Esophagus muscularis mucosa (tissue), 4 donors: ENCODE results near the gene C1QTNF7. TPM values are rescaled to one million over a fixed set of nuclear protein-coding genes. Genes with fewer than 3 reads are reported as not detected.

Source experiments
- DNase-seq: peaks from one replicate; pipeline ENCODE4 v3.0.0-alpha.2; 2017; ENCODE audit errors: extremely low spot score
- H3K27ac ChIP-seq, 4 donors: fragments of 200-600 bp; sonication (generic); replicated peaks in 1 of 4; 1 replicate in 3 of 4; 2 replicates in 1 of 4; pipeline ENCODE4 v1.5.1; 2016 to 2019; ENCODE audit warnings: mild to moderate bottlenecking in 1 of 4
- H3K27me3 ChIP-seq, 4 donors: fragments of 200-600 bp; sonication (generic); one replicate each; pipeline versions ENCODE4 v1.5.1 to v1.6.0; 2016 to 2019
- H3K36me3 ChIP-seq, 4 donors: fragments of 200-600 bp; sonication (generic); one replicate each; pipeline ENCODE4 v1.5.1; 2016 to 2019
- H3K4me1 ChIP-seq, 4 donors: fragments of 200-600 bp; sonication (generic); one replicate each; pipeline ENCODE4 v1.5.1; 2016 to 2019
- H3K4me3 ChIP-seq, 4 donors: fragments of 200-600 bp; sonication (generic); 1 replicate in 2 of 4; 2 replicates in 2 of 4; pipeline ENCODE4 v1.5.1; 2016 to 2019; ENCODE audit warnings: mild to moderate bottlenecking in 4 of 4, moderate library complexity in 1 of 4
- H3K9me3 ChIP-seq, 4 donors: fragments of 200-600 bp; sonication (generic); 1 replicate in 3 of 4; 2 replicates in 1 of 4; pipeline ENCODE4 v1.5.1; 2016 to 2019
- CTCF ChIP-seq, 3 experiments: fragments of 200-600 bp in 2 of 3; fragments of 450-650 bp in 1 of 3; sonication (generic) in 2 of 3; IDR thresholded peaks; one replicate each; pipeline ENCODE4 v1.5.1; 2017 to 2019; ENCODE audit warnings: antibody characterized with exemption in 3 of 3, mild to moderate bottlenecking in 2 of 3, moderate library complexity in 1 of 3
- EP300 ChIP-seq: sonication (generic); formaldehyde crosslinking; IDR thresholded peaks from one replicate; pipeline ENCODE4 v1.6.1; 2017; ENCODE audit warnings: antibody characterized with exemption
- POLR2A ChIP-seq: fragments of 450-650 bp; IDR thresholded peaks from one replicate; pipeline ENCODE4 v1.6.1; 2017; ENCODE audit warnings: antibody characterized with exemption, moderate library complexity, mild to moderate bottlenecking, low read depth
- POLR2AphosphoS5 ChIP-seq, 2 donors: sonication (generic); formaldehyde crosslinking; IDR thresholded peaks; one replicate each; pipeline ENCODE4 v1.6.1; 2017; ENCODE audit warnings: antibody characterized with exemption in 2 of 2
- WGBS: methylation state at CpG from one replicate; pipeline ENCODE4 v1.1.5; 2018; 5-methylcytosine and 5-hydroxymethylcytosine counted together
- intact Hi-C: fragments of 100-400 bp; cut with DNase I; formaldehyde crosslinking; loops from one replicate; pipeline ENCODE4 v1.15.1; 2023
- total RNA-seq, 4 donors: library from RNA; depleted of rRNA; stranded (reverse); fragments of >200 nt; gene quantifications; one replicate each; pipeline versions ENCODE4 v1.1.0 to v1.2.1, GENCODE V29; 2016

Gene C1QTNF7
- total RNA-seq, 4 donors from 2014 or later, result 15.7 to 41.9 (median 26.0) TPM

DNA sequence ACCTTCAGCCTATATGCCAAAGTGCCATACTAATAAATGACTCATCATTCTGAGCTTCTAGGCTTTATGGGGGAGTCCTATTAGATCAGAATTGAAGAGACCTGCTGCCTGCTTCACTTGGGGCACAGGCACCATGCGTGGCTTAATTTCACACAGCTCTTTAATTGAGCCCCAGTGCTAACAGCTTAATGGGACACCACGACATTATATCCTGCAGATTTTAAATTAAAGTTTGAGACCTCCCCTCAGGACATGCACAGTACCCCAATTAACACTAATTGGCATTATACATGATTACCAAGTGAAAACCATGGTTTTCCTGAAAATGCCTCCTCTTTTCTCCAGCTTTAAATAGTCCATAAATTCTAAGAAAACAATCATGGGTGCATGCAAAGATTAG is 6.8 kb downstream of the C1QTNF7 start:
- Histone ChIP-seq H3K4me3 (no peak overlapping the region), H3K4me1 (peaks cover 0 to 26% (median 19%) of the 10 kb centered on the region in 4 donors), H3K9me3 (no peaks in the 10 kb centered on the region), H3K27ac (no peak overlapping the region), H3K27me3 (no peaks in the 10 kb centered on the region), H3K36me3 (no peaks in the 10 kb centered on the region)
- peak; percentile 39 for DNase-seq
- TF ChIP-seq CTCF (IDR thresholded peaks at IDR 0.05), result no peak
- TF ChIP-seq POLR2AphosphoS5 (IDR thresholded peaks at IDR 0.05), result no peak
- no peak for TF ChIP-seq POLR2A
- no peak for TF ChIP-seq EP300
- intact Hi-C loops, result no loop called here
- 93% methylated on average over 2 of the region's 2 CpGs for WGBS

DNA sequence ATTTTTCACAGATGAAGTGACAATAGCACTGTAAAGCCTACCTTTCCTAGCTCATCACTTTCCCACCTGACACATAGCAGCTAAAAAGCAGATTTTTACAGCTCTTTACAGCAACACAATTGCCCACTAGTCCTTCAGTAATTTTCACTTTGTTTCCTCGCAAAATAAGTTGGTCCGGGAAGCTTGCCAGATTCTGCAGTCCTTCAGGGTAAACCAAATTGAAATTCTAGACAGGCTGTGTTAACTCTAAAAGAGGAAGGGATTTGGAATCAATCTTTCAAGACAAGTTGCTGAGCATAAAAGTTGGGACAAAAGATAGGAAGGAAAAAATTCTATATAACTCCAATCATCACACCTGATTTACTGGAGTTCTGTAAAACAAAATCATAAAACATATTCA is 8.7 kb downstream of the C1QTNF7 start:
- intact Hi-C loops, result no loop called here
- no peak overlapping the region for H3K27ac ChIP-seq
- TF ChIP-seq CTCF (IDR thresholded peaks at IDR 0.05) (no peak), POLR2A (no peak), POLR2AphosphoS5 (IDR thresholded peaks at IDR 0.05) (no peak), EP300 (no peak)
- WGBS, result 9% methylated on average over 2 of the region's 2 CpGs
- H3K9me3 ChIP-seq, result no peaks in the 10 kb centered on the region
- no peaks in the 10 kb centered on the region for H3K27me3 ChIP-seq
- no peak overlapping the region for H3K4me3 ChIP-seq
- H3K4me1 ChIP-seq, result peaks cover 0 to 26% (median 19%) of the 10 kb centered on the region in 4 donors
- peak; percentile 74 for DNase-seq
- H3K36me3 ChIP-seq, result no peaks in the 10 kb centered on the region

DNA sequence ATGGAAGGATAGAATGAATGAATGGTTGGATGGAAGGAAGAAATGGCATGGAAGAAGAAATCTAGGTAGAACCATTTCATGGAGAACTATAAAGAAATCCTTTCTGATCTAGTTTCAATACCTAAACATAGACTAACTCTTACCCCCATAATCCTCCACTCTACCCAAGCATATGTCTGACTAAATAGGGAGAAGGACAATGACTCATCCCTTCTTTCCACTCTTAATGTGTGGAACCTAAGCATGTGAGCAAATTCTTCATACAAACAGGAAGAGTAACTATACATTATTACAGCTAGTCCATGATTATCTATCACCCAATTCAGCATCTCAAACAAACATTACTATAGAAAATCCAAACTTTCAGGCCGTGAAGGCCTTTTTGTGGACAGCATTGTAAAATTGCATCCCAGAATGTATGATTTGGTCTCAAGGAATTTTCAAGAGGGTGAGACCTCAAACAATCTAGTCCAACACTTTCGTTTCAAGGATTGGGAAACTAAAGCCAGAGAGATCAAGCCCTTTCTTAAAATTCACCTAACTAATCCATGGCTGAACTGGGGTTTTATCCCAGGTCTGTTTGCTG is 11.2 kb downstream of the C1QTNF7 start:
- Histone ChIP-seq H3K27me3 (no peaks in the 10 kb centered on the region), H3K9me3 (no peaks in the 10 kb centered on the region), H3K4me3 (no peak overlapping the region), H3K36me3 (no peaks in the 10 kb centered on the region), H3K27ac (no peak overlapping the region), H3K4me1 (peaks cover 0 to 20% (median 16%) of the 10 kb centered on the region in 4 donors)
- TF ChIP-seq CTCF (IDR thresholded peaks at IDR 0.05), result no peak
- TF ChIP-seq POLR2A, result no peak
- TF ChIP-seq POLR2AphosphoS5 (IDR thresholded peaks at IDR 0.05), result no peak
- no peak for TF ChIP-seq EP300
- intact Hi-C loops, result no loop called here
- 78% methylated on average over 2 of the region's 2 CpGs for WGBS
- peak; percentile 29 for DNase-seq

GRCh38 chr4:15443371-15444160 is 15.7 kb downstream of the C1QTNF7 start:
- 64% methylated on average over 2 of the region's 2 CpGs for WGBS

More at GRCh38 chr4:15443371-15444160, 15.7 kb downstream of the C1QTNF7 start:
- no peak overlapping the region for H3K4me3 ChIP-seq
- no peaks in the 10 kb centered on the region for H3K4me1 ChIP-seq
- no peaks in the 10 kb centered on the region for H3K9me3 ChIP-seq
- intact Hi-C loops, result no loop called here
- H3K27me3 ChIP-seq, result no peaks in the 10 kb centered on the region
- DNase-seq, result peak; percentile 45
- no peak overlapping the region for H3K27ac ChIP-seq
- TF ChIP-seq POLR2AphosphoS5 (IDR thresholded peaks at IDR 0.05) (no peak), CTCF (IDR thresholded peaks at IDR 0.05) (no peak), EP300 (no peak), POLR2A (no peak)
- H3K36me3 ChIP-seq, result no peaks in the 10 kb centered on the region
